Peyer's patch (tissue), 4 donors: Measurements from ENCODE around the gene OR52E5. TPM values are rescaled to one million over a fixed set of nuclear protein-coding genes. Genes with fewer than 3 reads are reported as not detected.

Source experiments
- DNase-seq, 3 donors: peaks; one replicate each; pipeline ENCODE4 v3.0.0-alpha.2; 2017 to 2019
- H3K27ac ChIP-seq, 4 donors: fragments of 200-600 bp; sonication (generic); one replicate each; pipeline ENCODE4 v1.5.1; 2016 to 2019
- H3K27me3 ChIP-seq, 2 donors: fragments of 200-600 bp; sonication (generic); one replicate each; pipeline ENCODE4 v1.5.1; 2019
- H3K36me3 ChIP-seq, 3 donors: fragments of 200-600 bp; sonication (generic); one replicate each; pipeline ENCODE4 v1.5.1; 2016 to 2019
- H3K4me1 ChIP-seq, 4 donors: fragments of 200-600 bp; sonication (generic); one replicate each; pipeline ENCODE4 v1.5.1; 2016 to 2019
- H3K4me3 ChIP-seq, 4 donors: fragments of 200-600 bp; sonication (generic); 1 replicate in 3 of 4; 2 replicates in 1 of 4; pipeline ENCODE4 v1.5.1; 2016 to 2019; ENCODE audit warnings: mild to moderate bottlenecking in 1 of 4
- H3K9me3 ChIP-seq, 4 donors: fragments of 200-600 bp; sonication (generic); one replicate each; pipeline ENCODE4 v1.5.1; 2016 to 2019; ENCODE audit warnings: mild to moderate bottlenecking in 1 of 4
- POLR2A ChIP-seq, 2 donors: fragments of 450-650 bp; IDR thresholded peaks; one replicate each; pipeline ENCODE4 v1.5.1; 2017; ENCODE audit warnings: antibody characterized with exemption in 2 of 2, mild to moderate bottlenecking in 2 of 2, moderate library complexity in 2 of 2
- total RNA-seq, 4 donors: library from RNA; depleted of rRNA; stranded (reverse); fragments of >200 nt; gene quantifications; one replicate each; pipeline ENCODE4 v1.1.0, GENCODE V29; 2016
- TF ChIP-seq, protein P1 (sequence below), 6 experiments: fragments of 450-650 bp in 4 of 6; fragments of 200-600 bp in 2 of 6; sonication (generic) in 1 of 6; IDR thresholded peaks; one replicate each; pipeline ENCODE4 v1.5.1; 2017 to 2019; ENCODE audit warnings: antibody characterized with exemption in 6 of 6, mild to moderate bottlenecking in 3 of 6, moderate library complexity in 1 of 6

OR52E5 gene
- not detected for total RNA-seq

DNA sequence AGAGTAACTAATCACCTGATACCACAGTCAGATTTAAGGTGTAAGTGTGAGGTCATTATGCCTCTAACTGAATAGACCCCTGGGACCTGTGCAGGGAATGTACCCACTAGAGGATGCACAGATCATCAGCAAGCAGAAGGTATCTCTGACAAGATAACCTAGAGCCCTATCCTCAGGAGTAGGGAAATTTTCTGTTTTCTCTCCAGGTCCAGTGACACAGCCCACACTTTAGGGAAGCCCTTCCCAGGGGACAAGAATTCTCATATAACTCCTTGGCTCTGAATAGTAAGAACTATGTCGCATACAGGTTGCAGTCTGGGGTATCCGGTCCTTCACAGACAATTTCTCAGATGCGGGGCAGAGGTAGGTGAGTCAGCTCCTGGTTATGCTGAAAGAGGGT lies at the start of gene OR52E5:
Gene OR52E5, plus strand, starts transcription at position 301 of the 400 bp plus-strand sequence. CDS start 7,569 bp downstream, outside the sequence.
- Histone ChIP-seq H3K36me3 (no peaks in the 10 kb centered on the region), H3K4me1 (no peaks in the 10 kb centered on the region), H3K27ac (no peak within 1 kb of the TSS), H3K4me3 (no peak within 1 kb of the TSS), H3K9me3 (no peaks in the 10 kb centered on the region), H3K27me3 (no peaks in the 10 kb centered on the region)
- TF ChIP-seq POLR2A (IDR thresholded peaks at IDR 0.05): no peak
- TF ChIP-seq, protein P1, sequence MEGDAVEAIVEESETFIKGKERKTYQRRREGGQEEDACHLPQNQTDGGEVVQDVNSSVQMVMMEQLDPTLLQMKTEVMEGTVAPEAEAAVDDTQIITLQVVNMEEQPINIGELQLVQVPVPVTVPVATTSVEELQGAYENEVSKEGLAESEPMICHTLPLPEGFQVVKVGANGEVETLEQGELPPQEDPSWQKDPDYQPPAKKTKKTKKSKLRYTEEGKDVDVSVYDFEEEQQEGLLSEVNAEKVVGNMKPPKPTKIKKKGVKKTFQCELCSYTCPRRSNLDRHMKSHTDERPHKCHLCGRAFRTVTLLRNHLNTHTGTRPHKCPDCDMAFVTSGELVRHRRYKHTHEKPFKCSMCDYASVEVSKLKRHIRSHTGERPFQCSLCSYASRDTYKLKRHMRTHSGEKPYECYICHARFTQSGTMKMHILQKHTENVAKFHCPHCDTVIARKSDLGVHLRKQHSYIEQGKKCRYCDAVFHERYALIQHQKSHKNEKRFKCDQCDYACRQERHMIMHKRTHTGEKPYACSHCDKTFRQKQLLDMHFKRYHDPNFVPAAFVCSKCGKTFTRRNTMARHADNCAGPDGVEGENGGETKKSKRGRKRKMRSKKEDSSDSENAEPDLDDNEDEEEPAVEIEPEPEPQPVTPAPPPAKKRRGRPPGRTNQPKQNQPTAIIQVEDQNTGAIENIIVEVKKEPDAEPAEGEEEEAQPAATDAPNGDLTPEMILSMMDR (IDR thresholded peaks at IDR 0.05): no peak
- DNase-seq: no peak

DNA sequence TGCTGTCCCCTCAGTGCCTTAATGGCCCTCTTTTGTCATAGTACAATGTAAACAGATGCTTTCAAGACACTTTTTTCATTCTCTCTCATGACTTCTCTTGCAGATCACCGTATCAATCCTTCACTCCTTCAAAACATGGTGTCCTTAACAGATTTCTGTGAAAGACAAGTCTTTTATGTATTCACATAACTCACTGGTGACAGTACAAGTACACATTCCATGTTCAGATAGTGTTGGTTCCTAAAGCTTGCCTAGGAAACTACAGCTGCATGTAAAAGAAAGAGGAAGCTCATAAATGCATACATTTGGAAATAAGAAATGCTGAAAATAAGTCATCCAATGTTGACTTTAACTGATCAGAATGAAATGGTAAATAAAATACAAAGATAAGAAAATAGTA lies 46.3 kb upstream of the OR52E5 start:
- Histone ChIP-seq H3K4me3 (no peak overlapping the region), H3K36me3 (no peaks in the 10 kb centered on the region)

DNA sequence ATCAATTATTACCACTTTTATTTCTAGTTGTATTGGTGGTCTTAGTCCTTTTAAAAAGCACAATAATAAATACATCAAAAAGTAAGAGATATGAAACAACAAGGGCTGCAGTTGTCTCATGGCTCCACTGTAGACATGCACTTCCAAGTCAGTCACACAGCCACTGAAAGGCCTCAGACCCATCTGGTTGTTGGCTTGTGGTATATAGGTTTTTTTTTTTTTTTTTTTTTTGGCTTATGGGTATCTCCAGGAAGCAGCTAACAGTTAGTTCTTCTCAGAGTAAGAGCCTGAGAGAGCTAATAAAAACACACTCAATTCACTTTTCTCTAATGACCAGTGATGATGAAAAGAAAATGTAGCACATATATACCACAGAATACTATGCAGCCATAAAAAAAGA lies 45.3 kb upstream of the OR52E5 start:
- Histone ChIP-seq H3K4me3 (no peak overlapping the region), H3K4me1 (no peaks in the 10 kb centered on the region), H3K27ac (no peak overlapping the region), H3K9me3 (no peaks in the 10 kb centered on the region), H3K27me3 (no peaks in the 10 kb centered on the region), H3K36me3 (no peaks in the 10 kb centered on the region)
- TF ChIP-seq, protein P1 (IDR thresholded peaks at IDR 0.05): no peak
- no peak for TF ChIP-seq POLR2A (IDR thresholded peaks at IDR 0.05)
- no peak for DNase-seq

More for the DNA sequence above, 46.3 kb upstream of the OR52E5 start:
- H3K9me3 ChIP-seq: no peaks in the 10 kb centered on the region
- H3K27me3 ChIP-seq: no peaks in the 10 kb centered on the region
- no peak overlapping the region for H3K27ac ChIP-seq
- no peaks in the 10 kb centered on the region for H3K4me1 ChIP-seq
- no peak for DNase-seq
- no peak for TF ChIP-seq POLR2A (IDR thresholded peaks at IDR 0.05)
- TF ChIP-seq, protein P1 (IDR thresholded peaks at IDR 0.05): no peak

DNA sequence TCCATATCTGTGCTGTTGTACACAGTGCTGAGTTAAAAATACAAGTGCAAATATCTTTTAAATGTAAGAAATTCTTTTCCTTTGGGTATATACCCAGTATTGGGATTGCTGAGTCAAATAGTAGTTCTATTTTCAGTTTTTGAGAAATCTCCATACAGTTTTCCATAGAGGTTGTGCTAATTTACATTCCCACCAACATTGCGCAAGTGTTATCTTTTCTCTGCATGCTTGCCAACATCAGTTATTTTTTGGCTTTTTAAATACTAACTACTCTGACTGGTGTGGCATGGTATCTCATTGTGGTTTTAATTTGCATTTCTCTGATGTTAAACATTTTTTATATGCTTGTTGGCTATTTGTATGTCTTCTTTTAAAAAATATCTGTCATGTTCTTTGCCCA lies 42.0 kb upstream of the OR52E5 start:
- no peak overlapping the region for H3K27ac ChIP-seq
- H3K36me3 ChIP-seq: no peaks in the 10 kb centered on the region
- H3K4me1 ChIP-seq: no peaks in the 10 kb centered on the region
- H3K27me3 ChIP-seq: no peaks in the 10 kb centered on the region
- H3K9me3 ChIP-seq: no peaks in the 10 kb centered on the region
- H3K4me3 ChIP-seq: no peak overlapping the region
- TF ChIP-seq POLR2A (IDR thresholded peaks at IDR 0.05): no peak
- TF ChIP-seq, protein P1 (IDR thresholded peaks at IDR 0.05): no peak
- DNase-seq: no peak

DNA sequence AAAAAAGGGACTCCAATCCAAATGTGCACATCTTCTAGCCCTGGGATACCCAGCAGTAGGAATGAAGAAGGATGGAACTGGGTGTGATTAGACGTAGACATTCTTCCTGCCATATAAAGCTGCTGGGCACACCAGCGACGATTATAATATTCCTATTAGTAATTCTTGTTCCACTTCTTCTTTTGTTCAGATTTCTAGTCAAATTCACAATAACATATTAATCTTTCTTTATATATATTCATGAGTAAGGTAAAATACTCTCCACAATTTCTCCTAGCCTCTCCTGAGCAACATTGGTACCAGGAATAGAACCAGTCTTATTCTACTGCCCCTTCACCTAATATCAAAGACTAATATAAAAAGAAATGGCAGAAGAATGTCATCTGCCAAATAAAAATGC lies 35.4 kb upstream of the OR52E5 start, which contains the start of gene OR52E8:
Gene OR52E8, minus strand, starts transcription at position 101 of the 400 bp plus-strand sequence. Its CDS starts 0 bp downstream, at position 101.
- DNase-seq: no peak
- Histone ChIP-seq H3K27ac (no peak within 1 kb of the TSS), H3K4me1 (no peaks in the 10 kb centered on the region), H3K27me3 (no peaks in the 10 kb centered on the region), H3K4me3 (no peak within 1 kb of the TSS), H3K36me3 (no peaks in the 10 kb centered on the region), H3K9me3 (no peaks in the 10 kb centered on the region)
- TF ChIP-seq, protein P1 (IDR thresholded peaks at IDR 0.05): no peak
- TF ChIP-seq POLR2A (IDR thresholded peaks at IDR 0.05): no peak

DNA sequence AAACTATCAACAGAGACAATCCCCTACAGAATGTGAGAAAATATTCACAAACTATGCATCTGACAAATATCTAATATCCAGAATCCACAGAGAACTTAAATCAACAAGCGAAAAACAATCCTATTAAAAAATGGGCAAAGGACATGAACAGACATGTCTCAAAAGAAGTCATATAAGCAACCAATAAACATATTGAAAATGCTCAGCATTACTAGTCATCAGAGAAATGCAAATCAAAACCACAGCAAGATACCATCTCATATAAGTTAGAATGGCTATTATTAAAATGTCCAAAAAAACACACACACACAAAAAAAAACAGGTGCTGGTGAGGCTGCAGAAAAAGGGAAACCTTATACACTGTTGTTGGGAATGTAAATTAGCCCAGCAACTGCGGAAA lies 27.2 kb upstream of the OR52E5 start:
- Histone ChIP-seq H3K27ac (no peak overlapping the region), H3K36me3 (no peaks in the 10 kb centered on the region), H3K4me3 (no peak overlapping the region), H3K9me3 (no peaks in the 10 kb centered on the region), H3K4me1 (no peaks in the 10 kb centered on the region), H3K27me3 (no peaks in the 10 kb centered on the region)
- no peak for DNase-seq
- TF ChIP-seq, protein P1 (IDR thresholded peaks at IDR 0.05): no peak
- TF ChIP-seq POLR2A (IDR thresholded peaks at IDR 0.05): no peak
